ES-I3 (cell line): Measurements from ENCODE around the gene ZFAND3.
"Not testable (repeated sequence)": the region's sequence is repeated elsewhere in the genome, so short reads cannot be mapped to it uniquely, and the experiment has no call there.

Source experiments
- H3K36me3 ChIP-seq: 2 replicates; pipeline ENCODE4 v1.6.1; 2013; ENCODE audit warnings: mild to moderate bottlenecking, low read length, control low read depth, moderate library complexity; ENCODE audit not compliant: insufficient read depth
- H3K4me1 ChIP-seq: 2 replicates; pipeline ENCODE4 v1.6.1; 2013; ENCODE audit warnings: mild to moderate bottlenecking, control low read depth, low read length; ENCODE audit not compliant: insufficient read depth
- H3K9ac ChIP-seq: 2 replicates; pipeline ENCODE4 v1.6.1; 2013; ENCODE audit warnings: low read depth, mild to moderate bottlenecking, low read length, moderate library complexity
- H3K9me3 ChIP-seq: 2 replicates; pipeline ENCODE4 v1.6.1; 2013; ENCODE audit warnings: mild to moderate bottlenecking, low read length, moderate library complexity; ENCODE audit not compliant: control insufficient read depth, insufficient read depth

The ZFAND3 gene

GRCh38 chr6:38045701-38046305, 226.3 kb downstream of the ZFAND3 start:
- H3K9me3 ChIP-seq, result no peaks in the 10 kb centered on the region
- no peaks in the 10 kb centered on the region for H3K4me1 ChIP-seq
- H3K36me3 ChIP-seq, result no peaks in the 10 kb centered on the region
- H3K9ac ChIP-seq, result no peak overlapping the region

DNA sequence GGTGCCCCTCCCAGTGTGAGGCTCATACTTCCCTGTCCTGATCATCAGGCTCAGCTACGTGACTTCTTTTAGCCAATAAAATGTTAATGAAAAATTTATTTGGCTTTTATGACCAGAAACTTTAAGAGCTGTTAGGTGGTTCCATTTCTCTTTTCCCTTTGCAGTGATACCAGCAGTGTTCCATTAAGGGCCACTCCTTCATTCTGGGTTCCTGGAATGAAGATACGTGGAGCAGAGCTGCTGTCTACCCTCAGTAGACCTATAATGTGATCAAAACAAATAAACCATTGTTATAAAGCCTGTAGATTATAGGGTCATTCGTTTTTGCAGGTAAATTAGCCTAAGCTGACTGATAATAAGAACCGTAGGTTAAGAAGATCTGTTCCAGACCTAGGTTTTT, 228.0 kb downstream of the ZFAND3 start:
- no peaks in the 10 kb centered on the region for H3K4me1 ChIP-seq
- H3K36me3 ChIP-seq, result no peaks in the 10 kb centered on the region
- H3K9ac ChIP-seq, result no peak overlapping the region
- H3K9me3 ChIP-seq, result no peaks in the 10 kb centered on the region

DNA sequence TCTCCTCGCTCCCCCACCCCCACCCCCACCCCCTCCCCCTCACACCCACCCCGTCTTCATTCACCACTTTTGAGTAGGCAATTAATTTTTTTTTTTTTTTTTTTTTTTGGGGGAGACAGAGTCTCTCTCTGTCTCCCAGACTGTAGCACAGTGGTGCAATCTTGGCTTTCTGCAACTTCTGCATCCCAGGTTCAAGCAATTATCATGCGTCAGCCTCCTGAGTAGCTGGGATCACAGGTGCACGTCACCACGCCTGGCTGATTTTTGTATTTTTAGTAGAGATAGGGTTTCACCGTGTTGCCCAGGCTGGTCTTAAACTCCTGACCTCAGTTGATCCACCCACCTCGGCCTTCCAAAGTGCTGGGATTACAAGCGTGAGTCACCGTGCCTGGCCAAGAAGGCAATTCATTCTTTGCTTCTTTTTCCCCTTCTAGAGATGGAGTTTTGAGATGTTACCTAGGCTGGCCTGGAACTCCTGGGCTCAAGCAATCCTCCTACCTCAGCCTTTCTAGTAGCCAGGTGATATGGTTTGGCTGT, 230.4 kb downstream of the ZFAND3 start:
- H3K4me1 ChIP-seq, H3K9me3 ChIP-seq, H3K36me3 ChIP-seq, H3K9ac ChIP-seq: not testable (repeated sequence)

GRCh38 chr6:38051819-38052434, 232.4 kb downstream of the ZFAND3 start:
- H3K9me3 ChIP-seq, result no peaks in the 10 kb centered on the region
- H3K36me3 ChIP-seq, result no peaks in the 10 kb centered on the region
- peaks cover 8% of the 10 kb centered on the region for H3K4me1 ChIP-seq
- no peak overlapping the region for H3K9ac ChIP-seq

GRCh38 chr6:38054527-38055202, 235.1 kb downstream of the ZFAND3 start:
- Histone ChIP-seq H3K36me3 (no peaks in the 10 kb centered on the region), H3K9me3 (no peaks in the 10 kb centered on the region), H3K9ac (no peak overlapping the region), H3K4me1 (peaks cover 8% of the 10 kb centered on the region)

- Histone ChIP-seq H3K36me3 (no peaks in the 10 kb centered on the region), H3K9ac (no peak overlapping the region), H3K4me1 (peaks cover 8% of the 10 kb centered on the region), H3K9me3 (no peaks in the 10 kb centered on the region)
Measured at GRCh38 chr6:38055203-38055589, 235.7 kb downstream of the ZFAND3 start.

- H3K9ac ChIP-seq, result no peak overlapping the region
- H3K9me3 ChIP-seq, result no peaks in the 10 kb centered on the region
- H3K36me3 ChIP-seq, result no peaks in the 10 kb centered on the region
- peaks cover 8% of the 10 kb centered on the region for H3K4me1 ChIP-seq
Measured at GRCh38 chr6:38056361-38056760, 236.8 kb downstream of the ZFAND3 start.

GRCh38 chr6:38057994-38058393, 238.5 kb downstream of the ZFAND3 start:
- Histone ChIP-seq H3K9ac (no peak overlapping the region), H3K4me1 (peaks cover 8% of the 10 kb centered on the region), H3K9me3 (no peaks in the 10 kb centered on the region), H3K36me3 (peaks cover 5% of the 10 kb centered on the region; the same call in 1 of the 2 replicates)

GRCh38 chr6:38062066-38062465, 242.5 kb downstream of the ZFAND3 start:
- Histone ChIP-seq H3K9me3 (no peaks in the 10 kb centered on the region), H3K4me1 (no peaks in the 10 kb centered on the region), H3K36me3 (peaks cover 14% of the 10 kb centered on the region), H3K9ac (no peak overlapping the region)

GRCh38 chr6:38063973-38064372, 244.4 kb downstream of the ZFAND3 start:
- Histone ChIP-seq H3K36me3 (peaks cover 14% of the 10 kb centered on the region), H3K4me1 (no peaks in the 10 kb centered on the region), H3K9ac (no peak overlapping the region), H3K9me3 (no peaks in the 10 kb centered on the region)

DNA sequence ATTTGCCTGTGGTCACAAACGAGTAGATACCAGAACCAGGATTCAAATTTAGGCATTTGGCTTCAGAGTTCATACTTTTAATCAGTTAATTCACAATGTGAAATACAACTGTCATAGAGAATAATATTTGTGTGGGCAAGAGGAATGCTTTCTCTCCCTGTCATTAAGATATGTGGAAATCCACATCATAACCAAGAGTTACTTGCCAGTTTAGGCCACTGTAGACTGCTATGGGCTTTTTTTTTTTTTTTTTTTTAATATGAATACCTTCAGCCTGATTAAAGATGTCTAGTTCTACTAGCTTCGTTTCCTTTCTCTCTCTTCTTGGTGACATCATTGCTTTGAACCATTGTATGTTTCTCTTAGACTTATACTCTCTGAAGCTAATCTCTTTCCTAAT, 244.9 kb downstream of the ZFAND3 start:
- H3K36me3 ChIP-seq, result peaks cover 14% of the 10 kb centered on the region
- no peak overlapping the region for H3K9ac ChIP-seq
- H3K4me1 ChIP-seq, result no peaks in the 10 kb centered on the region
- no peaks in the 10 kb centered on the region for H3K9me3 ChIP-seq

DNA sequence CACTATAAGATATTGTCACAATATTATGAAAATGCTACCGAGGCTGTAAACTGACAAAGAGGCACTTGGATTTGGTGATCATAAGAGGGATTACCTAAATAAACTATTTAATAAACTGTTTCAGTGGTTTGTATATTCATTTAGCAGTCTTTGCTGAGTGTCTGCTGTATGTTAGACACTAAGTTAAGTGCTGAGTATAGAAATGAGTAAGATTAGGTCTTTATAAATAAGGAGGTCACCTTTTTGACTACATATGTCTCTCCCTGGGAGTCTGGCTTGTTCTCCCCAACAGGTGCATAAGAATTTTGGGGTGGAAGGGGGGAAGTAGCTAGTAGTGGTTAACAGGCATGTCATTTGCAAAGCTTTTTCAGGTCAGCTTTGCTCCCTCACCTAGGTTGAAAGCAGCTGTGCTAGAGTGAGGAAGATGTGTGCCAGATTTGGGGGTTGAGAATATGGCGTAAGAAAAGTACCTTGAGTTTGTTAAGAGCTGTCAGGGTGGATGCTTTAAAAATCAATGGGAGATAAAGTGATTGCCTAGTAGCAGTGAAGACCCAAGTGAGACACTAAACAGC, 246.3 kb downstream of the ZFAND3 start:
- H3K36me3 ChIP-seq, result peaks cover 14% of the 10 kb centered on the region
- no peaks in the 10 kb centered on the region for H3K9me3 ChIP-seq
- H3K4me1 ChIP-seq, result no peaks in the 10 kb centered on the region
- H3K9ac ChIP-seq, result no peak overlapping the region

GRCh38 chr6:38067263-38067980, 247.9 kb downstream of the ZFAND3 start:
- Histone ChIP-seq H3K4me1 (no peaks in the 10 kb centered on the region), H3K36me3 (peaks cover 9% of the 10 kb centered on the region; the same call in 1 of the 2 replicates), H3K9ac (no peak overlapping the region), H3K9me3 (no peaks in the 10 kb centered on the region)

GRCh38 chr6:38068854-38069590, 249.5 kb downstream of the ZFAND3 start:
- H3K9me3 ChIP-seq, result no peaks in the 10 kb centered on the region
- no peak overlapping the region for H3K9ac ChIP-seq
- 0 out of 2 replicates have a peak, but pooled peaks cover 1% of the 10 kb centered on the region for H3K36me3 ChIP-seq
- no peaks in the 10 kb centered on the region for H3K4me1 ChIP-seq
